HAP-1 (cell line): Measurements from ENCODE around the gene CAMKMT.
"Not testable (repeated sequence)": the region's sequence is repeated elsewhere in the genome, so short reads cannot be mapped to it uniquely, and the experiment has no call there.

Experiments used
- DNase-seq, 2 experiments: peaks; one replicate each; pipeline ENCODE4 v3.0.0-alpha.2; 2016 to 2020; ENCODE audit warnings: low spot score in 2 of 2
- H3K27me3 ChIP-seq: fragments of 250-450 bp; sonication (Bioruptor Pico); 2 replicates; pipeline ENCODE4 v1.5.1; 2020; ENCODE audit warnings: low read depth, mild to moderate bottlenecking, moderate library complexity
- H3K36me3 ChIP-seq: fragments of 250-450 bp; sonication (Bioruptor Pico); replicated peaks from 2 replicates; pipeline ENCODE4 v1.5.1; 2020; ENCODE audit warnings: mild to moderate bottlenecking
- H3K4me1 ChIP-seq: fragments of 250-450 bp; sonication (Bioruptor Pico); 2 replicates; pipeline ENCODE4 v1.5.1; 2020; ENCODE audit warnings: mild to moderate bottlenecking
- H3K4me3 ChIP-seq: fragments of 250-450 bp; sonication (Bioruptor Pico); 2 replicates; pipeline ENCODE4 v1.5.1; 2020; ENCODE audit warnings: mild to moderate bottlenecking, moderate library complexity
- H3K9me3 ChIP-seq: fragments of 250-450 bp; sonication (Bioruptor Pico); 2 replicates; pipeline ENCODE4 v1.5.1; 2020; ENCODE audit warnings: mild to moderate bottlenecking, moderate library complexity
- in situ Hi-C: fragments of 300-500 bp; cut with MboI; formaldehyde crosslinking; loops from 3 replicates; pipeline ENCODE4 v1.14.3; 2020; ENCODE audit warnings: low sequenced_read_pairs, inconsistent platforms, mixed read lengths

The CAMKMT gene

DNA sequence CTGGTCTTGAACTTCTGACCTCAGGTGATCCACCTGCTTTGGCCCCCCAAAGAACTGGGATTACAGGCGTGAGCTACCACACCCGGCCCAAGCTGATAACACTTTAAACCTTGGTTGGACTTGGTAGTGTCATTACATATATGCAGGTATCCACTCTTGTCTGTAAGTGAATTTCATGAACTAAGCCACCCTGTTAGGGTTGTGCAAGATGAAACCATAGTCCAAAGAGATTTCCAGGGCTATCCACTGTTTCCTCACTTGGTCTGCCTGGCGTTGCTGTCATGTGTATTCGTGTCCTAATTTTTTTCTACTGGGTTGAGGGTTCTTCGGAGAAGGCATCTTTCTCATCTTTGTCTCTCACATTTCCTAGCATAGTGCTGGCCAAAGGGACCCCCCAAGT, 203.0 kb downstream of the CAMKMT start:
- Histone ChIP-seq H3K36me3 (no peaks in the 10 kb centered on the region), H3K27me3 (no peaks in the 10 kb centered on the region), H3K9me3 (no peaks in the 10 kb centered on the region), H3K4me1 (peaks cover 4% of the 10 kb centered on the region), H3K4me3 (no peak overlapping the region)
- DNase-seq = no peak
- in situ Hi-C loops = no loop called here

DNA sequence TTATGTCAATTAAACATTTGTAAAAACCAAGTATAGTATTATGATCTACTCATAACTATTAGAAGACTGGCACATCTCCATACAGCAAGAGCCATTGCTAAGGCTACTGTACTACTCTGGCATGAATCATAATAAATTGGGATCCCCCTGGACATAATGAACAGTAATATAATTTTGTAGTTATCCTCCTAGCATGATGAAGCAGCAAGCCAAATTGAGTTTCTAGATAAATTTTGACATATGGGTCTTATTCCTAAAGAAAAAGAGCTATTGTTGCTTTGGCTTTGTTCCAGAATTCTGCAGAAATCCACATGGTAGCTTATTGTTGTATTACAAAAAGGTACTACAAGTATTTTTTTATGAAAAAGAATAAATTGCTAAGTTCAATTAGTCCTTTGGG, 204.3 kb downstream of the CAMKMT start:
- H3K27me3 ChIP-seq = no peaks in the 10 kb centered on the region
- H3K4me3 ChIP-seq = no peak overlapping the region
- in situ Hi-C loops = no loop called here
- no peaks in the 10 kb centered on the region for H3K36me3 ChIP-seq
- H3K9me3 ChIP-seq = no peaks in the 10 kb centered on the region
- no peak for DNase-seq
- H3K4me1 ChIP-seq = peaks cover 4% of the 10 kb centered on the region

DNA sequence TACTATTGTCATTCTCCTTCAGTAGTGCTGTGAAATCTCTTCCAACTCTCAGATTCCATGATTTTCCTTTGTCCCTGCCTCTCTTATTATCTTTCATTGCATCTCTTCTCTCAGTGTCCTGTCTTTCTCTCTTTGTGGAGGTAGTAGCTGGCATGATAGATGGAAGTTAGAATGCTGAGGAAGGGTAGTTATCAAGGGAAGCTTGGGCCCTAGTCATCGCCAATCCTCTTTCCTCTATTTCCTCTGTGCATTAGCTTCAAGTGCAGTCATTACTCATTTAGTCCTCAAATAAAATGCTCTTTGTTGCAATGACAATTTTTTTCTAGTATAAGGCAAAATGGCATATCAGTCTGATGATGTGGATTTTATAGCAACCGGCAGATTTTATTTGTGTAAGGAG, 207.7 kb downstream of the CAMKMT start:
- Histone ChIP-seq H3K36me3 (no peaks in the 10 kb centered on the region), H3K4me1 (peaks cover 4% of the 10 kb centered on the region), H3K4me3 (no peak overlapping the region), H3K9me3 (no peaks in the 10 kb centered on the region), H3K27me3 (no peaks in the 10 kb centered on the region)
- DNase-seq = no peak
- in situ Hi-C loops = no loop called here

DNA sequence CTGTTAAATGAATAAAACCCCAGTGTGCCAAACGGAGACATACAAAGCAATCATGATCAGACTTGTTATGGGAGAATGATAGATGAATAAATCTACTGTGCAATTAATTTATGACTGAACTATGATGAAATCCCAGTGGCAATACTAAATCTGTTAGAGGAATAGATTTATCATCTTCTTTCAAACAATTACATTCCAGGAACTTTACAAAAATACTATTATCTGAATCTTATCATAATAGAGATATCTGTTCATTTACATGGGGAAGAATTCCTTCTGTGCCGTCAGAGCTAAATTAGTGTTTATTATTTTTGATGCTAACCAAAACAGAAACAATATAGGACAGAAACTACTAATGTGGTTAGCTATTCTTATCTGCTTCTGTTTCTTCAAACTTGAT, 208.5 kb downstream of the CAMKMT start:
- H3K27me3 ChIP-seq = no peaks in the 10 kb centered on the region
- no peak for DNase-seq
- no peak overlapping the region for H3K4me3 ChIP-seq
- peaks cover 4% of the 10 kb centered on the region for H3K4me1 ChIP-seq
- H3K9me3 ChIP-seq = no peaks in the 10 kb centered on the region
- in situ Hi-C loops = no loop called here
- no peaks in the 10 kb centered on the region for H3K36me3 ChIP-seq

DNA sequence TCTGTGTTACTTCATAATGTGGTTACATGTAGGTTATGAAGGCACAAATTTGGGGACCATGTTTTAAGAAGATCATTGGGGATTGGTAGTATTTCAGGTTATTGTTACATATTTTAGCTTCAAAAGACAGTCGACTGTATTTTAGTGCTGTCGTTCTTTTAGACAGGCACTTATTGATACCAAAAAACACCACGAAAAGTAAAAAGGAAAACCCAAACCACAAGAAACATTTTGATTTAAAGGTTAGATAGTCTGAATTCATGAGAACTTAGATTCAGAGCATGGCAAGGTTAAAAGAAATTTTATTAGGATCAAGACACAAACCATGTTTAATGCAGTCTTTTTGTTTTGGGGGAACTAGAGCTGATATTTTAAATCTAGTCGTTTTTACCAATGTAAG, 209.0 kb downstream of the CAMKMT start:
- in situ Hi-C loops = no loop called here
- Histone ChIP-seq H3K4me3 (no peak overlapping the region), H3K36me3 (no peaks in the 10 kb centered on the region), H3K4me1 (peaks cover 4% of the 10 kb centered on the region), H3K27me3 (no peaks in the 10 kb centered on the region), H3K9me3 (no peaks in the 10 kb centered on the region)
- DNase-seq = no peak

DNA sequence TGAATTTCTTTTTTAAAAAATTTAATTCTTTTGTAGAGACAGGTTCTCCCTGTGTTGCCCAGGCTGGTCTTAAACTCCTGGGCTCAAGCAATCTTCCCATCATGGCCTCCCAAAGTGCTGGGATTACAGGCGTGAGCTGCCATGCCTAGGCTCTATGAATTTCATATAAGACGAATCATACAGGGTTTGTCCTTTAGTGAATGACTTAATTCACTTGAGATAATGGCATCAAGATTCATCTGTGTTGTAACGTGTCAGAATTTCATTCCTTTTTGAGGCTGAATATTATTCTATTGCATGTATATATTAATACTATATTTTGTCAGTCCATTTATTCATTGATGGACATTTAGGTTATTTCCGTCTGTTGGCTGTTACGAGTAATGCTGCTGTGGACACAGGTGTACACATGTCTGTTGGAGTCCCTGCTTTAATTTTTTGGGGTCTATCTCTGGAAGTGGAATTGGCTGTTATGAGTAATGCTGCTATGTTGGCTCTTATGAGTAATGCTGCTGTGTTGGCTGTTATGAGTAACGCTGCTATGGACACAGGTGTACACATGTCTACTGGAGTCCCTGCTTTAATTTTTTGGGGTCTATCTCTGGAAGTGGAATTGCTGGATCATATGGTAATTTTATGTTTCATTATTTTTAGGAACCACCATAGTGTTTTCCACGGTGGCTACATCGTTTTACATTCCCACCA, 210.6 kb downstream of the CAMKMT start:
- DNase-seq = no peak

DNA sequence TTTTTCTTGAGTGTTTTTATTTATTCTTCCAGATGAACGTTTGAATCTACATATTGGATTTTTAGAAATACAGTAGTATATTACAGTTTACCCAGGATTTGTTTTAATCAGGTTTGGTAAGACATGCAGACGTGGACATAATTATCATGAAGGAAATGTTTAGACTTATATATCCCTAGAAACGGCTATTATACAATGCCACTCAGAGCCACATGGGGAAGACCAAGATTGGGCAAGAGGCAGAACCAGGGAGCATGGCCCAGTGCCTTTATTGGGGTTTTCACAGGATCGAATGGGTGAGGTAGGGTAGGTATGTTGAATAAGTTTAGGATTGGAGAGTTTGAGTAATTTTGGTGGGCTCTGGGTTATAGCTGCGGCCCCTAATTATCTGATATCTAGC, 212.2 kb downstream of the CAMKMT start:
- H3K9me3 ChIP-seq = no peaks in the 10 kb centered on the region
- no peak for DNase-seq
- H3K4me3 ChIP-seq = no peak overlapping the region
- H3K36me3 ChIP-seq = no peaks in the 10 kb centered on the region
- H3K27me3 ChIP-seq = no peaks in the 10 kb centered on the region
- no peaks in the 10 kb centered on the region; the same call in 1 of the 2 replicates for H3K4me1 ChIP-seq
- in situ Hi-C loops = no loop called here

More for the DNA sequence above, 210.6 kb downstream of the CAMKMT start:
- no peaks in the 10 kb centered on the region; the same call in 1 of the 2 replicates for H3K4me1 ChIP-seq
- in situ Hi-C loops = no loop called here
- H3K9me3 ChIP-seq = no peaks in the 10 kb centered on the region
- H3K36me3 ChIP-seq = no peaks in the 10 kb centered on the region
- H3K4me3 ChIP-seq = no peak overlapping the region
- H3K27me3 ChIP-seq = no peaks in the 10 kb centered on the region

DNA sequence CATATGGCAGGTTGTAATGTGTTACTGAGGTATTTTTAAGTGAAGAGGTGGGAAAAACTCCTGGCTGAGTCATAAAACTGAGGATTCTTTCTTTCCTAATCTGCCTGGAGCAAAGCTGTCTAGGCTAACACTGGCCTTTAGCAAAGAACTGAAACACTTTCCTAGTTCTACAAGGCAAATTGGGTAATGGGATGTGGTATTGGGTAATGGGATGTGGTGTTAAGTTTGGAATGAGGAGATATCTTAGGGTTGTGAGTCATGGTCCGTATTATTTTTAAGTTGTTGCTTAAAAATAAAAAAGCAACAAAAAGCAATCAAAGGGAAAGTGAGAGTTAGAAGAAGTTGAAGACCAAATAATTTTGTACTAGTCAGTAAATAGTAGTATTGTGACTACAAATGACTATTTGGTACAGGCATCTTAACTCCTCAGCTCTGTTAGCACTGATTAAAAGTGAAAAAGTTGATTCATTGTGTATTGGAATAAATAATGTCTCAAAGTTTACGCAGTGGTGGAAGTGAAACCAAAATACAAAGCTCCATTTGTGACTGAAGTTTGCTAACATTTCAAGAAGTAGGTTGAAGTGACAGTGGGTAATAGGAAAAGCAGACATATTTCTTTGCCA, 216.8 kb downstream of the CAMKMT start:
- Histone ChIP-seq H3K36me3 (no peaks in the 10 kb centered on the region), H3K4me3 (no peak overlapping the region), H3K27me3 (no peaks in the 10 kb centered on the region), H3K9me3 (no peaks in the 10 kb centered on the region), H3K4me1 (no peaks in the 10 kb centered on the region)
- in situ Hi-C loops = no loop called here
- no peak for DNase-seq

DNA sequence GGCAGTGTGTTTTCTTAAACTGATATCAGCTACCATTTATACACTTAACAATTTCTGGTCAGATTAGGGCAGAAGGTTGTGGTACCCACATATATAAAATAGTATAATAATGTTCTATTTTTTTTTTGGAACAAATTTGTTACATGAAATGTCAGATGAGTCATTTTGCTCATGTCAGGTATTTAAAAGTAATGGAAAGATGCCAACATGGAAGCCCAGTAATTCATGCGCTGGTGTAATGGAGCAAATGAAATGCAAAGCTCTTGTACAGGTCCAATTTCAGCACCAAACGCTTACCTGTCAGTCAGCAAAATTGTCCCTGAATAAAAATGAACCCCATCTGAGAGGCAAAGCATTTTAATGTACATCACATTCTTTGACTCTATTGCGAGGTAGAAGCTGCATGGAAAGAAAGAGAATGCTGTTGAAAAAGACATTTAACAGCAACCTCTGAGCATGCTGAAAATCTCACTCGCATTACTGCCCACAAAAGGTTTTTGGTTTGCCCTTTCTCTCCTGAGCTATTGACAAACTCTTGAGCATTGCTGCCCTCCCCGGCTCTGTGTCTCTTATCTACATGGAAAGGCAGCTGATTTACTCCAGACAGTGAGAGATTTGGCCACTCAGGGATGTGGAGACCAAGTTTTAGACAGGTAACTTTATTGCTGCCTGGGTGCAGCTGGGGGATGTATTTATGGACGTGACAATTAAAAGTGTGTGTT, 217.5 kb downstream of the CAMKMT start:
- Histone ChIP-seq H3K4me3 (no peak overlapping the region), H3K4me1 (no peaks in the 10 kb centered on the region), H3K9me3 (no peaks in the 10 kb centered on the region), H3K36me3 (no peaks in the 10 kb centered on the region), H3K27me3 (no peaks in the 10 kb centered on the region)
- in situ Hi-C loops = no loop called here
- no peak for DNase-seq

DNA sequence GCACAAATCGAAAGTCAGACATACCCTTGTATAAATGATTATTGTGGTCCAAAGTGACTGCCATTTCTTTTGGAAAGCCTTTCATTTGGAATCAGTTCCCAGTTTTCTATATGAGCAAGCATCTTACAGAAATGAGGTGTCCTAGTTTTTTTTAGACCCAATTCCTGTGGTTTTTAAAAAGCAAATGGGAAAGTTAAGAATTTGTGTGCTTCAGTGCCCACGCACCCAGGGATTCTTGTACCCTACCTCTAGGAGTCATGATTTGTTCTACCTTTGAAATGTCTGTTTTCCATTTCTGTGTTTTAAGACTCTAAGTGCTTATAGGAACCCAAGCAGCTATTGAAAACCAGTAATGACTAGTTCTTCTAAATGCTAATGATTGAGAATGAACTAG, 218.1 kb downstream of the CAMKMT start:
- DNase-seq = no peak
- H3K4me3 ChIP-seq = no peak overlapping the region
- H3K4me1 ChIP-seq = no peaks in the 10 kb centered on the region
- H3K27me3 ChIP-seq = no peaks in the 10 kb centered on the region
- in situ Hi-C loops = no loop called here
- no peaks in the 10 kb centered on the region for H3K9me3 ChIP-seq
- no peaks in the 10 kb centered on the region for H3K36me3 ChIP-seq

DNA sequence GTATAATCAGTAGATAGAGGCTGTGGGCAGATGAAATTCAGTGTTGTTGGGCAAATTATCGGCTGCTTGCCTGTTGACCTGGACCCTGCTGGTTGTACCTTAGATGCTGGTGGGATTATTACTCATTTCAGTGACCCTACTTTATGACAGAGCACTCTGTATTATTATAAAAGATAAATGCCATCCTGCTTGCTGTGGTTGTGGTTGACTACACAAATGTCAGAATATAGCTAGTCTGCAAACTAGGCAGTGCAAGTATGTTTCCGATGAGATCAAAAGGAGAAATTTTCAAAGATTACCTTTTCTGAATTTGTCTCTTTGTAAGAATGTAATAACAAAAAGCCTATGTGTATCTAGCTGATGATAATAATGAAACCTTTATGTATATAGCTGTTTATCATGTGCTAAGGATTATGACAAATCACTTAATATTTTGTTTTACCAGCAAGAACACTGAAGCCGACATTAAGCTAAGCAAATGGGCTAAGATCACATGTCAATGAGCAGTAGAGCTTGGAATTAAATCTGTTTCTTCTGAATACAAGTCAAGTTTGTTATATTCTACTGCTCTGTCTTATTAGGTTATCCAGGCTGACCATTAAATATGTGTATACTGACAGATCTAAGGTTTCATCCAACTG, 219.2 kb downstream of the CAMKMT start:
- H3K4me1 ChIP-seq = no peaks in the 10 kb centered on the region
- in situ Hi-C loops = no loop called here
- H3K36me3 ChIP-seq = no peaks in the 10 kb centered on the region

DNA sequence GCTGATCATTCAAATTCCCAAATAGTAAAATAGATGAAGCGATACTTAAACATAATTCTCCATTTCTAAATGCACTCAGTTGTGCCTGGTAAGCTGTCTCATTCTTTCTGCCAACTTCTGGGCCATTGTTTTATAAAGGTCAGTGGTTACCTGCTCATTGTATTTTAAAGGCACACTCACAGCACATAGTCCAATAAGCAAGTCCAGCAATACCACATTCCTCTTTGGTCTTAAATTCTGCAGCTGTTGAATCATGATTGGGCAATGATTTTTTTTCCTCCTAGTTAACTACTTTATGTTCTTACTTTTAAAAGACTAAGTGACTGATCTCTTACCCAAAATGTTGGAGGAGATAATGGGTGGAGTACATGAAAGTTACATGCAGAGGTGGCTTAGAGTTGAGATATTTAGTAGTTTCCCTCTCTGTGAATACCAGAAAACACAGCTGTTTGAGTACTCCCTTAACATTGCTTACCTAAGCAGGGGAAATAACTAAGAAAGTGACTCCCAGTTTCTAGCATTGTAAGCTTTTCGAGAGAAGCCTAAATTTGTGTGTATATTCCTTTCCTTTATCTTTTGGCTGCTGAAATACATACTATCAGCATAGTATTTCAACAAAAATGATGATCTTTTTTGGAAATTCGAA, 220.7 kb downstream of the CAMKMT start:
- Histone ChIP-seq H3K4me1 (no peaks in the 10 kb centered on the region), H3K4me3 (no peak overlapping the region), H3K36me3 (no peaks in the 10 kb centered on the region), H3K9me3 (no peaks in the 10 kb centered on the region), H3K27me3 (no peaks in the 10 kb centered on the region)
- DNase-seq = no peak
- in situ Hi-C loops = no loop called here

More for the DNA sequence above, 219.2 kb downstream of the CAMKMT start:
- DNase-seq = no peak
- Histone ChIP-seq H3K27me3 (no peaks in the 10 kb centered on the region), H3K9me3 (no peaks in the 10 kb centered on the region), H3K4me3 (no peak overlapping the region)

DNA sequence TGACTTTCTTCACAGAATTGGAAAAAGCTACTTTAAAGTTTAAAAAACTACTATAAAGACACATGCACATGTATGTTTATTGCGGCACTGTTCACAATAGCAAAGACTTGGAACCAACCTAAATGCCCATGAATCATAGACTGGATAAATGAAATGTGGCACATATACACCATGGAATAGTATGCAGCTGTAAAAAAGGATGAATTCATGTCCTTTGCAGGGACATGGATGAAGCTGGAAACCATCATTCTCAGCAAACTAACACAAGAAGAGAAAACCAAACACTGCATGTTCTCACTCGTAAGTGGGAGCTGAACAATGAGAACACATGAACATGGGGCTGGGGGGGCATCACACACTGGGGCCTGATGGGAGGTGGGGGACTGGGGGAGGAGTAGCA, 233.9 kb downstream of the CAMKMT start:
- peaks cover 33% of the 10 kb centered on the region for H3K4me1 ChIP-seq
- H3K4me3 ChIP-seq, DNase-seq, H3K36me3 ChIP-seq, in situ Hi-C loops, H3K27me3 ChIP-seq, H3K9me3 ChIP-seq: not testable (repeated sequence)
